Glomerular visceral epithelial cell (primary cell): ENCODE data around the gene ATP5PO.

Source experiments
- DNase-seq: peaks from one replicate; pipeline ENCODE4 v3.0.0-alpha.2; 2016; ENCODE audit errors: extremely low spot score

ATP5PO gene, protein sequence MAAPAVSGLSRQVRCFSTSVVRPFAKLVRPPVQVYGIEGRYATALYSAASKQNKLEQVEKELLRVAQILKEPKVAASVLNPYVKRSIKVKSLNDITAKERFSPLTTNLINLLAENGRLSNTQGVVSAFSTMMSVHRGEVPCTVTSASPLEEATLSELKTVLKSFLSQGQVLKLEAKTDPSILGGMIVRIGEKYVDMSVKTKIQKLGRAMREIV

DNA sequence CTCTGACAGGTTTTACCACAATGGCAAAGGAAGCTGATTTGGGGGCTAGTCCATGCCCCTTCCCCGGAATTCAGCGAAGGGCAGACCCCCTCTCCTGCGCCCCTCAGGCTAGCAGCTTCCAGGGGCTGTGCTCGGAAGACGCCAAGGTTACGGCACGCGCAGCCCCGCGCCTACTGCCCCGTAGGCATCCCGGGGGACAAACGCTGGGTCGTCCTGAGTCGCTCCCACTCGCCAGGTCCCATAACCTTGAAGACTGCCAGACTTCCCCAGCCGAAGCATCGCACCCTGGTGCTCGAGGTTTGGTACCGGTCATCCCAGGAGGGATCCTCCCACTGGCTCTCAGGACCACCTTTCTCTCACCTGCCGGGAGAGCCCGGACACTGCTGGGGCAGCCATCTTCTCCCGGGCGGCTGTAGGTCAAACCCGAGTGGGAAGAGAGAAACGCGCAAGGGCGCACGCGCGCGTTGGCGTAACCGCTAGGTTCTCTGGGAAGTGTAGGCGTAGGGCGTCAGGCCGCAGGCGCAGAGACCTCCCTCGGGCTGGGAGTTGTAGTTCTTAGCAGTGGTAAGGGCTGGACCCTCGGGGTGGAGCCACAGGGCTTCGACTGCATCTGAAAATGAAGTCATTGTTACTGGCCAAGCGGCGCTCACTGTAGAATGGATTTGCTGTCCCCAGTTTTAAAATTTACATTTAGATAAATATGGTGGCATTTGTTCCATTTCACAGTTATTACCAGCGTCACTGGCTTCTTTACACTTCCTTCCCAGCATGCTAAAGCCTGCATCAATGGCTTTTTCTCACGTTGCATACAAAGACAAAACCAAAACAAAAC, at the start of gene ATP5PO:
Gene ATP5PO (minus strand): TSS at position 437 of the 832 bp plus-strand sequence. CDS start 41 bp downstream, at position 396.
- peak; percentile 97 for DNase-seq

DNA sequence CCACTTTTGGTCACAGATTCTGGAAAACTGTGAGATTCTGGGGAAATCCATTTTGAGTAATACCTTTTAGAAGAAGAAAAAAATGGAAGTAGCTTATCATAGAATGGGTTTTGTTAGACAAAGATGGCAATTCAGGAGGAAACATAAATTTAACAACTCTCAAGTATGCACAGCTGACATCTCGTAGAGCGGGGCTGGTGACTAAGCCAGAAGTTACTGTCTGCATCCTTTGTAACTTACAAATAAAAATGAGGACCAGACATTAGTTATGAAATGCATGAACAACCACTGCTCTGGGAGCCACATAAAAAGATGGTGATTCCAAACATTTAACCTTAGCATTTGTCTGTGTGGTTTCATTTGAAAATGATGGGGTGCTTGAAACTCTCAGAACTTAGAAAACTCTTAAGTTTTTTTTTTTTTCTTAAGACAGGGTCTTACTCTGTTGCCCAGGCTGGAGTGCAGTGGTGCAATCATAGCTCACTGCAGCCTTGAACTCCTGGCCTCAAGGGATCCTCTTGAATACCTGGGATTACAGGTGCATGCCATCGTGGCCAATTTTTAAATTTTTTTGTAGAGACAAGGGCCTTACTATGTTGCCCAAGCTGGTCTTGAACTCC, 49.2 kb upstream of the ATP5PO start:
- DNase-seq = no peak

DNA sequence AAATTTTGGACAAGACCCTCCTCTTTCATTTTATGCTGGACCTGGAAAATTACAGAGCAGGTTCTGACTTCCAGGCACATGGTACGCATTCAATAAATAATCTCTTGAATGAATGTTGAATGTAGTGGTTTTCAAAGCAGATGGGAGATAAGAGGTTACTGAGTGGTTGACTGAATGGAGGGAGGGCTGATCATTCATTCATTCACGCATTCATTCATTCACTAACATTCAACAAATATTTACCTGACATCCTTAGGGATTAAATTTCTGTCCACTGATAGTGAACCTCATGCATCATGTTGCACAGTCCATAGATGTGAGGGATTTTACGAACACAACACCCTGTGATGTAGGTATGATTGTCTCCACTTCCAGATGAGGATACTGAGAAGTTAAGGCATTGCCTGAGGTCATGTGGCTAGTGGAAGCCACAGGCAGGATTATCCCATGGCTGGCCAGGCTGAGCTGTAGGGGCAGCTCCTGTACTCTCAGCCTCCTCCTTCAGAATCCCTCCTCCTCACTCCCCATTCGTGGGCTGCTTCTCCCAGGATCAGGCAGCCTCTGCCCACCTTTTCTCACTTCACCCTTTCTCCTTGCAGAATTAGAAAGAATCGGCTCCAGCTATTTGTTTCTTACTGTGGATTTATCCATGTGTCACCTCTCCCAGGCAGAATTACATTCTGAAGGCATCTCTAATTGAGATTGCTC, 48.4 kb upstream of the ATP5PO start:
- DNase-seq = no peak

DNA sequence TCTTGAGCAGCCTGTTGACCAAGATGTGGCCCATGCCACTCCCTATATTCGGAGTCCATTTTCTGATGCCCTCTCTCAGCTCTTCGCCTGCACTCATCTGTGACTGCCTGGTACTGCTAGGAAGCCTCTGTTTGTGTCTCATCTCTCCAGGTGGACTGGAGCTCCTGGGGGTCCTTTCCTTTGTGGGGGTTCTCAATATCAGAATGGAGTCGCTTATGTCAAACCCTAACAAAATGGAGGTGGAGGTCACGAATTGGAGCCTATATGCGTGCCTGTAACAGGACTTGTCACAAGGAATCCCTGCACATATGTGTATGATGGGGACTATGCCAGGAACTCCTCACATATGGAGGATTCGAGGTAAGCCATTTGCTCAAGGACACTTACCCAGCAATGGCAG, 46.7 kb upstream of the ATP5PO start:
- DNase-seq = no peak

DNA sequence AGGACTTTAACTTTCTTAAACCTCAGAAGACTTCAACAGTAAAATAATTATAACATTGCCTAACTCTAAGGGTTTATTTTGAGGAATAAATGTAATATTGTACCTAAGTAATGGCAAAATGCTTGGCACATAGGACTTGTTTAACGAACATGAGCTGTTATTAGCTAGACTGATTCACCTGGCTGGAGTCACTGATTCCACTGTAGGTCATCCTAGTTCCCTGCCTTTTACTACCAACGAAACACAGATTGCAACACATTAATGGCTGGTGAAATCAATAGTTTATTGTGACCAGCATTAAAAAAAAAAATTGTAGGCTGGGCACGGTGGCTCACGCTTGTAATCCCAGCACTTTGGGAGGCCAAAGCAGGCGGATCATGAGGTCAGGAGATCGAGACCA, 45.5 kb upstream of the ATP5PO start:
- DNase-seq = no peak

DNA sequence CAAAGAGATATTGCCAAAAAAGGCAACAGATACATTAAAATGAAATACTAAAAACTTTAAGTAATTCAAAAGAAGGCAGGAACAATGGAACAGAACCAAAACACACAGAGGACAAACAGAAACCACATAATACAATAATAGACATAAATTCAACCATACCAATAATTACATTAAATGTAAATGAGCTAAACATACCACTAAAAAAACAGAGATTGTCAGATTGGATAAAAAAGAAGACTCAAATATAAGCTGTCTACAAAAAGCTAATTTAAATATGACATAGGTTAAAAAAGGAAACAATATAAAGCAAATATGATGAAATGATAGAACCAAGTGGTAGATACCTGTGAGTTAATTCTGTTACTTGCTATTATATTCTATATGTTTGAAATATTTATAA, 44.1 kb upstream of the ATP5PO start:
- no peak for DNase-seq

DNA sequence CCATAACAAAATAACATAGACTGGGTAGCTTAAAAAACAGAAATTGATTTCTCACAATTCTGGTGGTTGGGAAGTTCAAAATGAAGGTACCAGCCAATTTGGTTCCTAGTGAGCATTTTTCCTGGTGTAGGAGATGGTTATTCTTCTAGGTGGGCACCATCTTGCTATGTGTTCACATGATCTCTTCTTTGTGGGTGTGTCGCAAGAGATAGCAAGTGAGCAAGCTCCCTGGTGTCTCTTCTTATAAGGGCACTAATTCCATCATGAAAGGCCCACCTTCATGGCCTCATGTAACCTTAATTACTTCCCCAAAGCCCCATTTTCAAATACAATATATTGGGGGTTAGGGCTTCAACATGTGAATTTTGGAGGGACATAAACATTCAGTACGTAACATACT, 38.8 kb upstream of the ATP5PO start:
- no peak for DNase-seq

DNA sequence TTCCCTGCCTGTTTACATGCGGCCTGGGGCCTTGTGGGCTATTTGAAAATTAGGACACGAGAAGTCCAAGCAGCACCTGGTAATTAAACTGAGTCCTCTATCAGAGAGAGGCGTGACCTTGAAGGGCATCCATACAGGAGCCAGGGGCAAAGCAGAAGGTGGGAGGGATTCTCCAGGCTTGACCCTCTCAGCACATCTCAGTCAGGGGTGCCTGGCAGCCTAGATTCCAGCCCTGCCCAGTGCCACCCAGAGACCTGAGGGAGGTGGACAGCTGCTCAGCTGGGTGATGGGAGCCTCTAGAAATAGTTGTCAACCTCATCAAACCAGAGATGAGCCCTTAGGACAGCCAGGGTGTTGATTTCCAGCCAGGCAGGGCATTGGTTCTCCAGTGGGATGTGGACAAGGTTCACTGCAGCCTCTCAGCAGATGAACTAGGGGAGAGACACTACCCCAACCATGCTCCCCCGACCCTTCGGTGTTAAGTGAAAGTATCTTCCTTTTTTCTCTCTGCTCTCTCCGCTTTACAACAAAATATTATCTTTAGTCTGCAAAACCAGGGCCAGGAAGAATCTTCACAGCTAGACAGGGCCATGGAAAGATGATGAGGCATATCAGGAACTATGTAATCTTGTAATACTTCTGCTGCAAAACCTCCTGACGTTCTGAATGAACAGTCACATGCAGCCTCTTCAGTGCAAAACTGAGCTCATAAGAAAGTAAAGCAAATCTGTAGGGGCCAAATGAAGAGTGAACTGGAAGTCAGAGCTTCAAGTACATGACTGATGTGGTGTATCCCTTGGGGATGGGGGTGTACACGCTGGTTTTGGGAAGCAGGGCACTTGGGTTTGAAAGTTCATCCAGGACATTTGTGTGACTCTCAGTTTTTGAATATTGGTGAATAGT, 35.9 kb upstream of the ATP5PO start:
- DNase-seq = no peak

DNA sequence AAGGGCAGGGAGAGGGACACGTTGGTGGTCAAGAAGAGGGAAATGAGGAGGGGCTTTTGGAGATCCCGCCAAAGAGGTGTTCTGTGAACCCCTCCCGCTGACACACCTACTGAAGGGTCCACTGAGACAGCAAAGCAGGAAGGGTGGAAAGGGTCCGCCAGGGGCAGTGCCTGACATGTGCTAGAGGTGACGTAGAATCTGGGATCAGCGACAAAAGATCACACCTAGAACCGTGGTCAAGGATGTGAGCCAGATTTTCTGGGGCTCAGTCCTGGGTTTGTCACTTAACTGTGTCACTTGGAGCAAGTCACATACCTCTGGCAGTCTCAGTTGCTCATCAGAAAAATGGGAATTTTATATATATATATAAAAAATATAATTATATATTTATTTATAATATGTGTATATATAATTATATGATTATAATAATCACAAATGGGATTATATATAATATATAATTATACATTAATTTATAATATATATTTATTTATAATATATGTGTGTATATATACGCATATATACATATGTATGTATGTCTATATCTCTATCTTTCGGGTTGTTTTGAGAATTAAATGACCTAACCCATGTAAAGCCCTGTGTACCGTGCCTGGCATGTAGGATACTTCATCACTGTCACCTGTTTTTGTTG, 35.0 kb upstream of the ATP5PO start:
- DNase-seq = no peak

DNA sequence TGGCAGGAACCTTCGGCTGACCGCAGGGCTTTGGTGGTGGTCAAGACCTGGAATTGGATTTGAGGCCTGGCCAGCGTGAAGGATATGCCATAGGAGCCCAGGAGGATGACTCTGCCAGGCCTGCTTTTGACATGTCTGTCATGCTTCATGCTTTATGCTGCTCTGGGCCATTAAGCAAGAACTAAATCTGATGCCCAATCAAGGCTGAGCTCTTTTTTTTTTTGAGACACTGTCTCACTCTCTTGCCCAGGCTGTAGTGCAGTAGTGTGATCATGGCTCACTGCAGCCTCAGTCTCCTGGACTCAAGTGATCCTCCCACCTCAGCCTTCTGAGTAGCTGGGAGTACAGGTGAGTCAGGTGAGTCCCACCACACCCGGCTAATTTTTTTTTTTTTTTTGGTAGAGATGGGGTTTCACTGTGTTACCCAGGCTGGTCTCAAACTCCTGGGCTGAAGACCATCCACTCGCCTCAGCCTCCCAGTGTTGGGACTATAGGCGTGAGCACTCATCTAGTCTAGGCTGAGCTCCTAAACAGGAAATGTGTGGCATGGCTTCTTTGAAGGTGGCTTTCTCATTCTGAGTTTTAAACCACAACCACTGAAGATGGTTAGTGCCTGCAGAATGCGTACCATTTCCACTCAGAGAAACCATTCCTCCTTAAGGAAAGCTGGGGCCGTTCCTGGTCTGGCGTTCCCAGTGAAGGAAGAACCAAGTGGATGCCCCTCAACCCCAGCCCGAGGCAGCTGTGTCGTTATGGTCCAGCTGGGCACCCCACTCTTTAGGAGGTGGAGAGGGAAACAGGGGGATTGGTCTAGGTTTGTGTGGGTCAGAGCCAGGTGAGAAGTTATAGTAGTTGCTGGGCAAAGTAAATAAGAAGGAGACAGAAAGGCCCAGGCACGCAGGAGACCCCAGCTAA, 34.2 kb upstream of the ATP5PO start:
- DNase-seq = peak; percentile 48

DNA sequence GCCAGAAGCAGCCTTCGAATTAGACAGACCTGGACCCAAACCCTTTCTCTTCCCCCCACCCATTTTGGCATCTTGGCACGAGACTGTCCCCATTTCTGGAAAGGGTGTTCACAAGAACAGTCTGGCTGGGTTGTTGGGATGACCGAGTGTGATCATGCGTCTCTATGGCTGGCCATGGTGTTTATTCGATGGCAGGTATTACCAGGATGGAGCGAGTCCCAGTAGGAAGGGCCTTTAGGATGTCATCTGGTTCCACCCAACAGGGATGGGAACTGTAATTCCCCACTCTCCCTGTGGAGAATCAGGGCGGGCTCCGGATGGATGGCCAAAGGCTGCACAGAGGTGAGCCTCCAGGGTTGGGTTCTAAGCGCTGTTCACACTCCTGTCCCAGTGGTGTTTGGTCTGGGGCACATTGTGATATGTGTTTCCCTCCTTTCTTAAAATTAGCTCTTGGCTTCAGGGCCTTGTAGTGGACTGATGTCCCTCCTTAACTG, 33.4 kb upstream of the ATP5PO start:
- DNase-seq = no peak

DNA sequence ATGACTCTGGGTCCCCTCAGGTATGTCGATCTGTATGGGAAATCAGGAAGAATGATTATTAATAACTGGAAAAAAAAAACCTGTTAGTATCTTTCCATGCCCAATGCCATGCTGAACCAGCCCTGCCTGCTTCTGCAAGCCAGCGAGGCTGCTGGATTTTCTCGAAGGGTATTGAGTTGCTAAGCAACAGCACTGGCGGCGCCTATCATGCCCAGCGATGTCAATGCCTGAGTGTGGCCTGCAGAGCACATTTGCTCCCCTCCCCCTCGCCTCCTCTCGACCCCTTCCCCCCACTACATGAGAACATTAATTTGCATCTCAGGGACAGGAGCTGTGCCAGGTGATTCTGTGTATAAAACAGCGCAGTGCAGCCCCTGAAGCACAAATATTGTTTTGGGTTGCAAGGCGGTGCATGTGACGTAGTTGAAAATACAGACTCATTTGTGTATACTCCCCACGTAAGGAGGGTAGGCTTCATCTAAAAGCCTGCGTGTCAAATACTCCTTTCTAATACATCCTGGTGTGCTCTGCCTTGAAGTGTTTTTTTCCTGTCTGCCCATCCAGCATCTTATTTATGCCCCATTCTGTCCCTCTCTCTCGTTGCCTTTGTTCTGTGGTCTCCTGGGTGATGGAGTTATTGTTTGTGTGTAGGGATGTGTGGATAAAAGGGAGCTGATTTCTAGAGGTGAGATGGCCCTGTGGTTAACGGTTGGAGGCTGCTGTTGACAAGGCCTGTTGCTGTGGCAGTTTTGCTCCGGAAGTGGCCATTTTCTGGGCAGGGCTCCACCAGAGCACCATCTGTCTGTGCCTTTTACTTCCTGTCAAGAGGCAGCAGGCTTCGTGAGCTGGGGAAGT, 32.7 kb upstream of the ATP5PO start:
- DNase-seq = peak; percentile 78

DNA sequence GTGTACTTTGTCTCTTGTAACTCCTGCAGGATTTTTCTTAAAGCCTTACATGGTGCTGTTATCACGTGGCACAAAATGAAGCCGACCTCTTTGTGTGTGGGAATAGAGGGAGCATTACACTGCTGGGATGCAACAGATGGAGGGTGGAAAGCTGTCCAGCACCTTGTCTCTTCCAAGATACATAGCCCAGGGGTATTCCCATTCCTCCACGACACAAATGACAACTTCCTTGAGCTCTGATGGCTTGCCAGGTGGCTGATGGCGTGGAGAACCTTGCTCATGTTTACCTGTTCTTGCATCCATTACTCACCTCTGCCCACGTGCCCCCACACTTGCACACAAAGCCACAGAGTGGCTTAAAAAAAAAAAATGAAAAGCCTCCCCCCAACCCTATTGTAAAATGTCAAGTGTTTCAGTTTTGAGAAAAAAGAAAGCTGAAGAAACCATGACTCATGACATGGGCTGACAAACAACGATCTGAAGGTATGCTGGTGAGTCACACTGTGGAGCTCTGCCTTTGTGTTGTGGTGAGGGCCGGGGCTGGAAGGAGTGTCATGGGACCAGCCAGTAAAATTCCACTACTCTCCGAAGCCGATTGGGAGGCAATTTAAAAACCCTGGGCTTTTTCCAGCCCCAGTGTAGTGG, 32.0 kb upstream of the ATP5PO start:
- peak; percentile 94 for DNase-seq

DNA sequence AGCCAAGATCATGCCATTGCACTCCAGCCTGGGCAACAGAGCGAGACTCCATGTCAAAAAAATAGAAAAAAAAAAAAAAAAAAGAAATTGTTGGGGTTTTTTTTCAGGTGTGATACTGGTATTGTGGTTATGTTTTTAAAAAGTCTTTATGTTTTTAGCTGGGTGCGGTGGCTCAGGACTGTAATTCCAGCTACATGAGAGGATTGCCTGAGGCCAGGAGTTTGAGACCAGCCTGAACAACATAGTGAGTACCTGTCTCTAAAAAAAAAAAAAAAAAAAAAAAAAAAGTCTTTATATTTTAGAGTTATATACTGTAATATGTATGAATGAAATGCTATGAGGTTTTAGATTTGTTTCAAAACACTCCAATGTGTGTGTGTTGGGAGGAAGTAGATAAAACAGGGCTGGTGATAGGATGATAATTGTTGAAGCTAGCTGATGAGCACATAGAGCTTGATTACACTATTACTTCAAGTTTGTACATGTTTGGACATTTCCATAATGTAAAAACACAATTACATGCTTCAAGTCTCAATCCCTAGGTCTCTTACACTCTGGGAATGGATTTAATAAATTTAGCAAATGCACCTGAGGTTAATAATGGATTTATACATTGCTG, 30.2 kb upstream of the ATP5PO start:
- no peak for DNase-seq

DNA sequence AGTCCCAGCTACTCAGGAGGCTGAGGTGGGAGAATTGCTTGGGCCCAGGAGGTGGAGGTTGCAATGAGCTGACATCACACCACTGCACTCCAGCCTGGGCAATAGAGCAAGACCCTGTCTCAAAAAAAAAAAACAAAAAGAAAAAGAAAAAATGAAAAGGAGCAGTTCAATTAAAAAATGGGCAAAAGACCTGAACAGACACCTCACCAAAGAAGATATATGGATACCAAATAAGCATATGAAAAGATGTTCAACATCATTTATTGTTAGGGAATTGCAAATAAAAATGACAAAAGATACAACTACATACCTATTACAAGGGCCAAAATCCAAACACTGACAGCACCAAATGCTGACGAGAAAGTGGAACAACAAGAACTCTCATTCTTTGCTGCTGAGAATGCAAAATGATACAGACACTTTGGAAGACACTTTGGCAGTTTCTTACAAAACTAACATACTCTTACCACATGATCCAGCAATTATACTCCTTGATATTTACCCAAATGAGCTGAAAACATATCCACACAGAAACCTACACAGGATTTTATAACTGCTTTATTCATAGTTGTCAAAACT, 28.7 kb upstream of the ATP5PO start:
- no peak for DNase-seq

DNA sequence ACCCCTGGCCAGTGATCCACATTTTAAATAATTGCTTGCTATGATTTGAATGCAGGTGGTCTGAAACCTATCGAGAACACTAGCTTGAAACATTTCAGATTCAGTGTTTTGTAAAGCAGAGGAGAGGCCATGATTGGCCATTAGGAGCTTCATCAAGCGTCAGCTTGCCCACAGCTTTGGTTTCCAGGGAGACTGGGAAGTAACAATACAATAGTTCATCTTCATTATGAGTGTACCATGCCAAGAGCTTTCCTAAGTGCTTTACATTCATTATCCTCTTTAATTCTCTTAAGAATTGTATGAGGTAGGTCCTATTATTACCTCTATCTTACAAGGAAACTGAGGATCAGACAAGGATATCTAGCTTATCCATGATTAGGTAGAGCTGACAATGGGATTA, 27.7 kb upstream of the ATP5PO start:
- no peak for DNase-seq

DNA sequence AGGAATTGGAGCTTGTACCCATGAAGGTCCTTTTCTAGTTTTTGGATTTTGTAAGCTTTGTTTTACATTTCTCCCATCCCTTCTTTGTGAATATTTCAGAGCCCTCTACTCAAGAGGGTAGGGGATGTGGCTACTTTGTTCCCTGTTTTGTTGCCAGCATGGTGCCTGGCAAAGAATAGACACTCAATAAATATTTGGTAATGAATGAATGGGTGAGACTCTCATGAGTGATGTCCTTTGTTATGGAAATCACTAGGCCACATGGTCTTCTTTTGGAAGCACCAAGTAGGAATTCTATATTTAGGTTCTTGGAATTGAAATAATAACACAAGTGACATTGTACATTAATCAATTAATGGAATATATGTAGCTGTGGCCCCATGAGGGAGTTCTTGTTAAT, 26.8 kb upstream of the ATP5PO start:
- DNase-seq = no peak
